Stimulated activated CD8-positive, alpha-beta memory T cell treated with anti-CD3 and anti-CD28 coated beads, Interleukin-15, amount 100 ng/mL, for 4 hours (primary cell): ENCODE results near the gene INHBB.
"Not testable (repeated sequence)": the region's sequence is repeated elsewhere in the genome, so short reads cannot be mapped to it uniquely, and the experiment has no call there.

Source experiments
- DNase-seq, 2 donors: peaks; one replicate each; pipeline ENCODE4 v3.0.0-alpha.2; 2020; ENCODE audit warnings: low read depth in 2 of 2

Gene INHBB

DNA sequence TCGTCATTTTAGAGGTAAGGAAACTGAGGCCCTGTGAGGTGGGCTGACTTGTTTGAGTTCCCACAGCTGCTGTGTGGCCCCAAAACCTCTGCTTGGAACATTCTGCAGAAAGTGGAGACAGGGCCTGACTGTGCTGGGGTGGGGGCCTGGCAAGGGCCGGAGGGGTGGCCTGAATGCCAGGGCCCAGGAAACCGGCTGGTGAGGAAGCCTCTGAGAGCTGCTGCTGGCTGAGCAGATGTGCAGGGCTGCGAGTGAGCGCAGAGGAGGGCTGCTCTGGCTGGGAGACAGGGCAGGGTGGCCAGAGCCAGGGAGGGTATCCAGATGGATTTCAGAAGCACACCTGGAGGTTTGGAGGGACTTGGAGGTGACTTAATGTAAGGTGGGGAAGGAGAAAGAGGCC, 29.9 kb upstream of the INHBB start:
- no peak for DNase-seq

DNA sequence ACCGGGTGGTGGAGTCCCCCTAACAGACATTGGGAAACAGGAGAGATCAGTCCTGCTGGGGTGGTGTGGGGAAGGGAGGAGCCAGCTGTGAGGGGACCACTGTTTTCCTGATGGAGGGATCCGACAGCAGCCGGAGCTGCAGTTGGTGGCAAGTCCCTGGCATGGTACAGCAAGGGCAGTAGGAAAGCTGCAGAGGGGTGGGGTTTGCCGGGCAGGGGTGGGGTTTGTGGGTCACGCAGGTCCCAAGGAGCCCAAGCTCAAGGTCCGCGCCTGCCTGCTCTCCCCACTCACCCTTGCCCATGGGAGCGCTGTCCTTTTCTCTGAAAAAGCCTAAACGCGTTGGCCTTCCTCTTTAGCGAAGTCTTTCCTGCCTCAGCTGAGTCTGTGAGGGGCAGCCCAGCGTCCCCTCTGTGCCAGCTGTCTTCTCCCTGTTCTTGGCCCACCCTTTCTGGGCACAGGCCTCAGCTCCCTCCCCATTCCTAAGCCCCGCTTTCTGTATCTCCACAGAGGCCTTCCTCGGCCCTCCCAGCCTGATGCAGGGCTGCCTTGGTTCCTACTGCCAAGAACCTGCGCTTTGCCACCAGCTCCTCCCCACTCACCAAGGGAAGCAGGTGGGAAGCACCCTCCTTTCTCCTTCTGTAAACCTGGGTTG, 29.3 kb upstream of the INHBB start:
- no peak for DNase-seq

DNA sequence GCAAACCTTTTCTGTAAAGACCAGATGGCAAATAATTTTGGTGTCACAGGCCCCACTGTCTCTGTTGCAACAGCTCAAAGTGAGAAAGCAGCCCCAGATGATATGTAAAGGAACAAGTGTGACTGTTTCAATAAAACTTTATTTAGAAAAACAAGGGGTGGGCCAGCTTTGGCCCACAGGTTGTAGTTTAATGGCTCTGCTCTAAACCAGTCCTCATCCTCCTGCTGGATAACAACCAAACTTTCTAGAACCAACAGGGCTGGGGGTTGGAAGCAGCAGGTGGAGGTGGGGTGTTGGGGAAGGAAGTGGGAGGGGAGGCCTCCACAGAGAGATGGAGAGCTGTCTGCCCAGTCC, 28.8 kb upstream of the INHBB start:
- no peak for DNase-seq

DNA sequence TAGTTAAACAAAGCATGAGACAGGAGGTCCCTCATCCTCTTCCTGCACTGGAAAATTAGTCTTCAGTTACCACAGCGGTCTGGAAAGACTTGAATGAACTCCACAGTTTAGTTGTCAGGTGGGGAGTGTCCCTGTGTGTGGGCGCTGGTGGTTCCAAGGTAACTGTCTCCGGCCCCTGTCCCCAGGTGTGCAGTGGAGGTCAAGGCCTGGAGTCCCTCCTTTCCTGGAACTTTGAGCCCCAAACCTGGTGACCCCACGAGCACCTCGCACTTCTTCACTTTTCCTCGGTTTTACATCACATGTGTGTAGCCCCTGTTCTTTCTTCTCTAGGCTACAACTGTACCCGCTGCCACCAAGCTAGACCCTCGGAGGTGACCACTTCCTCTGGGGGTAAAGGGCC, 28.0 kb upstream of the INHBB start:
- no peak for DNase-seq

DNA sequence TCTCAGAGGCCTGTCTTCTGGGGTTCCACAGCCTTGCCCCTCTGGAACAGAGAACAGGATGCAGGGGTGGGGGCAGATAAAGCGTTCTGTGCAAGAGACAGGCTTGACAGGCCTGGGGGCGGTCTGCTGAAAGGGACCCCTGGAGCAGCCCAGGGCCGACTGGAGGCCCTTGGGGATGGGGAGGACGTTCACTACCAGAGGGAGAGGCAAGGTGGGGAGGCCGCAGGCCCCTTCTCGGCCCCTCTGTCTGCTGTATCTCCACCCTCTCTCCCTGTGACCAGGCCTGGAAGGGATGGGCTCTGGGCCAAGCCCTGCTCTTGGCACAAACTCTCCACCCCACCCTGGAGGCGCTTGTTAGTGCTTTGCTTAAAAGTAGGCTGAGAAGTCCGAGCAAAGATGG, 27.3 kb upstream of the INHBB start:
- no peak for DNase-seq

DNA sequence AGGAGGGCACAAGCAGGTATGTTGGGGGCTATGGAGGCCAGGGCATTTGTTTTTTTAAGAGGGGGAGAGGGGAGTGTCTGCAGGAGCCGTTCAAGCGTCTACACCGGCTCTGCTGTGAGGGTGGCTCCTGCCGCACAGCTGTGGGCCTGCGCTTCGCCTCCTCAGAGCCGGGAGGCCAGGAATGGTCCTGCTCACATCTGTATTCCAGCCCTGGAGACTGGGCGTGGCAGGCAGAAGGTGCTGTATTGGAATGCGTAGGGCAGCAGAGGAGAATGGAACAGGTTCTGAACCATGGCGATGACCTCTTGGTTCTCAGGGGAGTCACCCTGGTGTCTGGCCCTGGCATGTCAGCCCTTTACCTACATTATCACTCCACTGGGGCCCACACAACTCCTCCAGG, 26.8 kb upstream of the INHBB start:
- DNase-seq: no peak

DNA sequence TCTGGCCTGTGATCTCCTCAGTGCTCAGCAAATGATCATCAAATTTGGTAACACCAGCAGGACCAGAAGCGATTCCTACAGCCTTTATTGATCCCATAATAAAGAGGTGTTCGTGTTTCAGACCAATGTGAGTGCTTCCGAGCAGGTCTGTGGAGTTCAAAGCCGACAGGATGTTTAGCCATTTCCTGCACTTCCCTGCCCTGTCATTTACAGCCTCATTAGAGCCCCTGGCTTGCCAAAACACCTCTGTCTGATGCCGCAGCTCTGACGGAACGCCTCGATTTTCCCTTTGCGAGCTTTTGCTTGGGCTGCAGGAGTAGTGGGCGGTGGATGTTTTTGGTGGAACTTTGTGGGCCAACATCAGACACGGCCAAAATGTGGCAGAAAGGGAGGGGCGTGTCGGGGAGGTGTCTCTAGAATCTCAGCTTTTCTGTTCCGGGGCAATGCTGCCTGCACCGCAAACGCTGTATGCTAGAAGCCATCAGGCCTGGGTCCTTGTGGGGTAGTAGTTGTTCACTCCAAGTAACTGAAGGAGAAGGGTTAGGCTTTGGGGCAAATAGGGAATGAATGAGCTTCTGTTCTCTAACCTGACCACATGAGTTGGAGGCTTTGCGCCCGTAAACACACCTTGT, 26.1 kb upstream of the INHBB start:
- DNase-seq: no peak

DNA sequence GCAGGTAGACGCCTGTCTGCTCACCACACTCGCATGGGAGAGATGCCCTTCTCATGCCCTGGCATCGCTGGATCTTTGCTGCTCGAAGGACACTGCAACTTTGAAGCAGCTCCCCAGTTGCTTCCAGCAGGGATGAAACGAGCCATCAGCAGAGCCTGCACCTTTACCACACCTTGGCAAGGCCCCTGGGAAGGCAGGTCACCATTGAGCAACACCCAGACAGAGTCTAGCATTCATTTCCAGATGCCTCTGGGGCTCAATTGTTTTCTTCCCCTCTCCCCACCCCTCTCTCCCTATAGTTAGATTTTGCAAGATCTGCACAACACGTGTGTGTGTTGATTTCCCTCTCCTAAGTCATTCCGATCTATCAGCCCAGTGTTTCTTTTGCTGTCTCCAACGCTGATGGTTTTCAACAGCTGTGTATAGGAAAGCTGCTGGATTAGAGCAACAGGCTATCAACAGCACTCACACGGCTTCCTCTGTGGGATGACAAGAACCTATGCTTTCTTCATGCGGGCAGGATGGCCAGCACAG, 25.6 kb upstream of the INHBB start:
- no peak for DNase-seq

DNA sequence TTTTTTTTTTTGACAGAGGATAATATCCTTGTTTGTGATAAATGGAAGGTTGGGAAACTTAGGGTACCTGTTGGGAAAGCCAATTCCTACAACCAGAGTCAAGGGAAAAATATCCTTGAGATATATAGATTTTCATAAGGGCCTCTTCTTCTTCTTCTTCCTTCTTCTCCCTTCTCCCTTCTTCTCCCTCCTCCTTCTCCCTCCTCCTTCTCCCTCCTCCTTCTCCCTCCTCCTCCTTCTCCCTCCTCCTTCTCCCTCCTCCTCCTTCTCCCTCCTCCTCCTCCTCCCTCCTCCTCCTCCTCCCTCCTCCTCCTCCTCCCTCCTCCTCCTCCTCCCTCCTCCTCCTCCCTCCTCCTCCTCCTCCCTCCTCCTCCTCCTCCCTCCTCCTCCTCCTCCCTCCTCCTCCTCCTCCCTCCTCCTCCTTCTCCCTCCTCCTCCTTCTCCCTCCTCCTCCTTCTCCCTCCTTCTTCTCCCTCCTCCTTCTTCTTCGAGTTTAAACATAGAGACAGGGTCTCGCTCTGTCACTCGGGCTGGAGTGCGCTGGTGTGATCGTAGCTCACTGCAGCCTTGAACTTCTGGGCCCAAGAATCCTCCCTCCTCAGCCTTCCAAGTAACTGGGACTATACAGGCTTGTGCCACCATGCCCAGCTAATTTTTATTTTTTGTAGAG, 24.9 kb upstream of the INHBB start:
- DNase-seq: not testable (repeated sequence)

DNA sequence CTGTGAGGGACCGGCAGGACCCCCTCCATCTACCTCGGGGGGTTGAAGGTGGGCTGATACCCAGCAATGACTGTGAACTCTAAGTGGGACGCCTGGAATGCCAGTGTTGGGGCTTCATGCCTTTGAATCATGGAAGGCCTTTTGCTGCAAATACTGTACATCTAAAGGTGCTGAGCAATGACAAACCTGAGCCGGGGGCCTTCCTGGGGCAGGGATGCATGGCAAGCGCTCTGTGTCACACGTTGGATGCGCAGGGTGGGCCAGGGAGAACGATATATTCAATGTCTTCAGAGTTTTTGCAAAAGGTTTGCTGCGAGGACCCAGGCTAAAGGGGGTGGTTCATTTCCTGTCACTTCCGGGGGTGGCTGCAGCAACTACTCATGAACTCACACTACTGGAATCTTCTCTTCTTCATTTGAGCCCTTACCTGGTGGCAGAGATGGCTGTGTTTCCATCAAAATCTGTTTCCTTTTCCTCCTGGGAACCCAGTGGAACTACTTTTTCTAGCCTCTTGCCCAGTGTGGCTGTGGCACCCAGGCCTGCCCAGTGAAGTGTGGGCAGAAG, 24.1 kb upstream of the INHBB start:
- no peak for DNase-seq

DNA sequence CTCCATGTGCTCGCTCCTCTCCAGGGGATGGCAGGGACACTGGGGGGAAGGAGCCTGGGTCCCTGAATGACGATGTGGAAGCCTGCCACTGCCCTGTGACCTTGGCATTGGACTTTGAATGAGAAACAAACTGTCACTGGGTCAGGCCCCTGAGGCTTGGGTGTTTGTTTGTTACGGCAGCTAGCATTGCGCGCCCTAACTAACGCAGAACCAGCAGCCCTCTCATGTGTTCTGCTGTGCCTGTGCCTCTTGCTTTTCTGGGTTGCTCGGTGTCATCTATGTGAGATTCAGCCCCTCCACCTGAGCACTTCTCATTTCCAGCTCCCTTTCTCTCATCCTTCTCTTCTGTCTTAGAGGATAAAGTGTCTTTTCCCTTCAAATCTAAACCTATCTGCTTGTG, 23.6 kb upstream of the INHBB start:
- DNase-seq: no peak

DNA sequence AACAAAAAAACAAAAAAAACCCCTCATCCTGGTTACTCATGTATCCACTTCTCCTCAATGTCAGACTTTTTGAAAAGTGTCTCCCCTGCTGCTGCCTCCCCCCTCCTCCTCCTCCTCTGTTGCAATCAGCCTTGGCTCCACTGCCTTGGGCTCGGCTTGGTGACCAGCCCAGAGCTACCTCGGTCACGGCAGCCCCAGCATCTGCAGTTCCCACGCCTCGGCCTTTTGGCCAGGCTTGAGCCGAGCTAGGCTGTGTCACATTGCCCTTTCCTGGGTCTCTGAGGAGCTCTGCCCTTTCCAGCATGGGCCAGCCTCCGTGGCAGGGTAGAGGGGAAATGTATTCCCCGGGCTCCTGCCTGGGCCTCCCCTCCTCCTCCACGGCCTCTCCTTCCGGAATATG, 22.7 kb upstream of the INHBB start:
- no peak for DNase-seq

DNA sequence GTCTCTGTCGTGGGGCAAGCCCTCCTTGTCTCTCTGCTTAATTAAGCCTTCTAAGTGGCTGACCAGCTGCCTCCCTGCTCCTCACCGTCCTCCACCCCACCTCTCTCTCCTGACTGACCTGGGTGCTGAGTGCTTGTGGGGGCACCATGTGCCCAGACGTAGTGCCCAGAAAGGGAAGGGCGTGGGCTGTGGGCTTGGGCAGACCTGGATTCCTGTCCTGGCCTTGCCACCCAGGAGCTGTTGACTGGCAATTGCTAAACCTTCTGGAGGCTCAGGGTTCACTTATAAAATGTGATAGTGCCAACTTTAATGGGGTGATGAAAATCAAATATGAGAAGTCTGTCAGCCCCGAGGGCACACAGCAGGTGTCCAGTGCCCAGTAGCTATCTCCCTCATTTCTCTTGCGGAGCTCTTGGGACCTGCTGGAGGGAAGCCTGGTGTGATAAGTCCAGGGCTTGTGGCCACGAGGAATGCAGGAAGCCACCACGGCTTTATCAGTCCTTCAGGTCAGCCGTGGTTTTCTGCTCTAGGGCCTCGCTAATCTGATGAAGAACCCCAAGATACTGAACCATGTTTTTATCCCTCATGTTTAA, 22.0 kb upstream of the INHBB start:
- DNase-seq: no peak

DNA sequence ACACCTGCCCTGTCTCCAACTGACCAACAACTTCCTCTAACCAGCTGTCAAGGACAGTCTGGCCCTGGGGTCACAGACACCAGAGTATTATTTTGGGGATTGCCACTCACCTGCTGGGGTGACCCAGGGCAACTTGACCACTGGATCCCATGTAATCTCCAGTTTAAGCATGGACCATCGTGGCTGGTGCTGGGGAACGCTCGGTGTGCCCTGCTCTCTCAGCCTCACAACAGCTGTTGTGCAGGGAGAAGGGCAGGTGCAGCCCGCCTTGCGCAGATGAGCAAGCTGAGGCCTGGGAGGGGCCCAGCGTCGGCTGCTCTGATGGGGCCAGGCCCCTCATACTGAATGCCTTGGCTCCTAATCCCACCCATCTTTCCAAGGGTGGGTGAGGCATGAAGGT, 21.0 kb upstream of the INHBB start:
- DNase-seq: no peak

DNA sequence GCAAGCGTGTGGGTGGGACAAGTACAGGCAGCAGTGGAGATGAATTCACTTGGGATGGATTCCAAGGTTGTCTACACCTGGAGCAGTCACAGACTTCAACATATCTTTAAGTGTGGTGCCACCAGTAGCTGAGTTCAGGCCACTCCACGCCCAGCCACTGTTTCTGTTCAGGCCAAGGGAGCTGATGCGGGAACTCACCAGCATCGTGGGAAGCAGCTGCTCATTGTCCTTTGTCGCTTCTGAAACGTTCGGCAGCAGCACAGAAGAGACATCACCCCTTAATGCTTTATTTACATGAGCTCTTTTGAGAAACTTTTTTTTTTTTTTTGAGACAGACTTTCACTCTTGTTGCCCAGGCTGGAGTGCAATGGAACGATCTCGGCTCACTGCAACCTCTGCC, 19.9 kb upstream of the INHBB start:
- no peak for DNase-seq

DNA sequence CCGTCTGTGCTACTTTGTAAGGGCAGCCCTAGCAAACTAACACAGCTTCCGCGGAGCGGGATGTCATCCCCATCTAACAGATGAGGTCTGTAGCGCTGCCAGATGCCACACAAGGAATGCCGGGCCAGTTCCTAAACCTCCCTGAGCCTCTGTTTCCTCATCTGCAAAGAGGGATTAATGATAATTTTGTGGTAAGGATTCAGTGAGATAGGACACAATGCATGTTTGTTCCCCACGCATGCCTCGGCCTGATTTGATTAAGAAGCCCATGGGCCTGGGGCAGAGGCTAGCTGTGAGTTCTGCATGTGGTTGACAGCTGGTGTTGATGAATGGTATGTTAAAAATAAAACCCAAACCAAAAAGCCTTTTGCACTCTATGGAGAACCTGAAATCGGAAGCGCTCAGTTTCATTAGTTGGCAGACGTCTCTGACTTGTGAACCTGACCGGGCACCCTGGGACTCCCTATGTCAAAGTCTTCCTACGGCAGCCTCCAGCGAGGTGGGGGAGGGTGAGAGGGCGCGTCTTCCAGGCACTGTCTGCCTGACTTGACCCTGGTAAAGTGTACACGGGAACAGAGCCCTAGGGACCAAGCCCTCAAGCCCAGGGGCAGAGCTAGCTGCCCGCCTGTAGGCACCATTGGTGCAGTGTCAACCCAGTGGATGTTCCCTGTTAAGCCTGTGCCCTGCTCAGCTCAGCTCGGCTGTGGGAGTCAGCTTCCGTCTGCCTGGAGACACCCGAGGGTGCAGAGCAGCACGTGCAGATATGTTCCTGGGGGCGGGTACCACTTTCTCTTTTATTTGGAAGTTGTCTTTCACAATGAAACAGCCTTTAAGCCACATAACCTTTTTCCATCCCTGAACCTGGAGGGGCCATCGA, 14.8 kb upstream of the INHBB start:
- DNase-seq: no peak

DNA sequence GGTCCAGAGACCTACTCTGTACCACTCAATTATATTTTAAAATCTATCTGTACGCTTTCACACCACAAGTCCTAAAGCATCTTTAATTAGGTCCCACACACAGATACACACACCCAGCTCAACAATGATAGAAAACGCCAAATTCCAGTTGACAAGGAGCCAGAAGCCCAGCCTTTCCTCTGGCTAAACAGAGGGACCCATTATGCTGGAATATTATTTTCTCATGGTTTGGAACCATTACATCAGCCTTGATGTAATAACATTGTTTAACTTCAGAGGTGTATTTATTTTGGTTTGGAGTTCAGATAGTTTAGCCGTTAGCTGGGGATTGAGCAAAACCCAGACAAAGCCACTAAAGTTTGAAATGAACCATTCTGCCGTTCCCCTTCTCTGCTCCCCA, 14.0 kb upstream of the INHBB start:
- no peak for DNase-seq

DNA sequence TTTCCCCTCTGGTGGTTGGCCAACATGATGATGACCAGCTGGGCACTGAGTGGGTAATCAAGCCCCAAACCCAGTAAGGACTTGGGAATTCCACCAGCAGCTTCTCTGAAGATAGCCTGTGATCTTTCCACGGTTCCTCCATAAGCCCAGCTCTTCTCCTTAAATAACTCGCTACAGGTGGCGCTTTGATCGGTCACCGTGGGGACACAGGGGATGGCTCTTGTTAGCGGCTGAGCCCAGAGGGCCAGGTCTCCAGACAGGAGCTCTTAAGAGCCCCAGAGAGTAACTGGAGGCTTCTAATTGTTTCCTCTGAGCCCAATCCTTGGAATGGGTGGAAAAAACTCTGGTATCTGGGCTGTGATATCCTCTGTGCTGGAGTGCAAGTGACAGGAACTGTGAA, 13.6 kb upstream of the INHBB start:
- DNase-seq: no peak

DNA sequence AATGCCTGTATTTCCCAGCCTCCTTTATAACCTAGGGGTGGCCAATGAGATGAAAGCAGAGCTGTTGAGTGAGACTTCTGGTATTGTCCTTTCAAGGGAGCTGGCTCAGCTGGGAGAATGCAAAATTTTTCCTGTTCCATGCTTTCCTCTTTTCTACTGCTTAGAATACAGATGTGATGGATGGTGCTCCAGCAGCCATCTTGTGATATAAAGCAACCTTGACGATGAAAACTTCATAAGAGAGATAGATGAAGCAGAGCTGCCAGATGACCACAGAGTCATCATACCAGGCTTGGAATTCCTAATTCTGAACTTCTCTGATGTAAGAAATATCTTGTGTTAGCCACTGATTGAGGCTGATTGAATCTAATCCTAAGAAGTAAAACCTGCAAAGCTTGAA, 11.9 kb upstream of the INHBB start:
- DNase-seq: no peak

DNA sequence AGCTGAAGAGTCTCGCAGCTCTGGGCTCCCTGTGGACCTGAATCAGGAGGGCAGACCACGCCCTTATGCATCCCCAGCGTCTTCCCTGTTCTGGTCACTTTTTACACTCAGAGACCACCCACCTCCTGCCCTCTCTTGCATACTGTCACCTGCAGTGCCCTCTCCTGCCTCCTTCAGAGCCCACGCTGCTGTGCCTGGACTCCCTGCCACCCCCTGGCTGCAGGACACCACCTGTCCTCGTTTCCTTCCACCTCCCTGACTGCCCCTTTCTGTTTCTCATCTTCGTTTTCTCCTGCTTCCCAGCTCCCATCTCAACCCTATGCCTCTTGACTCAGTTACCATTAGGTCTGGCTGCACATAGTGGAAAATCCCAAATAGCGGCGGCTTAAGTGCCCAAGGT, 9.2 kb upstream of the INHBB start:
- no peak for DNase-seq

DNA sequence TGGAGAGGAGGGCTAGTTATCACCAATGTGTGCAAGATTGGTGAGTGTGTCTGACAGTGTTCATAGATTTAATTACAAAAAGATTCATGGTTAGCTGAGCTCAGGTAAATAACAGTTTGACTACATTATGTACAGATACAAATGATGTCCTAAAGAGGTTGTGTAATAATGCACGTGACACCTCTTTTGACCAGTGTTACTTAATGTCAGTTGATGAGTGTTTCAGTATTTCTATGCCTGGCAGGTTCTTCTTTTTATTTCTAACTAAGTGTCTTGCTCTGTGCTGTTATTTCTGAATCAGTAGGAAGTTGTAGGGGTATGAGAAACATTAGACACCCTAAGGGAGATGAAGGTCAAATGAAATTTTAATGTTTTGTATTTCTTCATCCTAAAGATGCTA, 7.9 kb upstream of the INHBB start:
- no peak for DNase-seq

DNA sequence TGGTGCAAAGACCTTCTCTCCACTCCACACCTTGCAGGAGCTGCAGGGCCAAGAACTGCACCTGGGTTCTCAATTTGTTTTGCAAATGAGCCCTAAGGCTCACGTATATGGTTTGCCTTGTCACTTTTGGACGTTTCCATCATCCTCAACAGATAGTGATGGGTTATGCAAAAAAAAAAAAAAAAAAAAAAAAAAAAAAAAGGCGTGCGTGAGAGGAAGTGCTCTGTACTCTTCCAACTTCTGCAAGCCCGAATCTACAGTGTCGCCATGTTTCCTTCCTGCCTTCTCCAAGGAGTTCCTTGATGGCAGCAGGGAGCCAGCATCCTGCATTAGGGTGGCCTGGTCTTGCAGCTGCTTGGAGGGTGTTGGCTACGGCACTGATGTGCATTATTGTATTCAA, 4.0 kb upstream of the INHBB start:
- no peak for DNase-seq
